ENCODE measurements around the gene SPINT3.

Gene SPINT3

GRCh38 chr20:45515147-45515913 lies at the start of gene SPINT3:
TSS of gene SPINT3 (minus strand) at chr20:45515622. CDS start at chr20:45515608, 14 bp downstream.
- TF ChIP-seq CTCF (IDR thresholded peaks at IDR 0.05; ENCODE audit: low read length) (no peak), EZH2phosphoT487 (IDR thresholded peaks at IDR 0.05; ENCODE audit: low read length) (no peak)
- no peaks in the 10 kb centered on the region for H3K36me3 ChIP-seq (replicated peaks; ENCODE audit: insufficient read depth, low read length)
- H4K20me1 ChIP-seq (ENCODE audit: insufficient read depth, low read length), result no peaks in the 10 kb centered on the region
- no peaks in the 10 kb centered on the region for H3K27me3 ChIP-seq (replicated peaks; ENCODE audit: insufficient read depth, low read length)
- H3K9ac ChIP-seq (ENCODE audit: low read length), result no peak within 1 kb of the TSS
- no peaks in the 10 kb centered on the region for H3K9me3 ChIP-seq (replicated peaks; ENCODE audit: insufficient read depth, low read length)
- no peak within 1 kb of the TSS for H3K4me2 ChIP-seq (ENCODE audit: low read depth, low read length)
- H3K79me2 ChIP-seq (ENCODE audit: low read length), result no peaks in the 10 kb centered on the region
- no peak within 1 kb of the TSS for H2AFZ ChIP-seq (ENCODE audit: low read length)
- H3K4me3 ChIP-seq (ENCODE audit: low read length), result no peak within 1 kb of the TSS
- no peaks in the 10 kb centered on the region for H3F3A ChIP-seq (ENCODE audit: insufficient read depth, low read length)
- H3K4me1 ChIP-seq (ENCODE audit: low read length), result no peaks in the 10 kb centered on the region
- no peak within 1 kb of the TSS for H3K27ac ChIP-seq (ENCODE audit: low read length)
- DNase-seq, result no peak
- no peaks in the 10 kb centered on the region for H3K9me2 ChIP-seq (replicated peaks; ENCODE audit: insufficient read depth, low read length)

GRCh38 chr20:45564760-45565276 lies 49.4 kb upstream of the SPINT3 start:
- Histone ChIP-seq H4K20me1 (ENCODE audit: insufficient read depth, low read length) (no peaks in the 10 kb centered on the region), H2AFZ (ENCODE audit: low read length) (no peak overlapping the region), H3F3A (ENCODE audit: insufficient read depth, low read length) (no peaks in the 10 kb centered on the region), H3K9ac (ENCODE audit: low read length) (no peak overlapping the region), H3K9me2 (replicated peaks; ENCODE audit: insufficient read depth, low read length) (no peaks in the 10 kb centered on the region), H3K4me3 (ENCODE audit: low read length) (no peak overlapping the region), H3K27ac (ENCODE audit: low read length) (no peak overlapping the region), H3K36me3 (replicated peaks; ENCODE audit: insufficient read depth, low read length) (no peaks in the 10 kb centered on the region), H3K4me2 (ENCODE audit: low read depth, low read length) (no peak overlapping the region), H3K9me3 (replicated peaks; ENCODE audit: insufficient read depth, low read length) (no peaks in the 10 kb centered on the region), H3K79me2 (ENCODE audit: low read length) (no peaks in the 10 kb centered on the region), H3K27me3 (replicated peaks; ENCODE audit: insufficient read depth, low read length) (no peaks in the 10 kb centered on the region), H3K4me1 (ENCODE audit: low read length) (no peaks in the 10 kb centered on the region)
- TF ChIP-seq CTCF (IDR thresholded peaks at IDR 0.05; ENCODE audit: low read length) (no peak), EZH2phosphoT487 (IDR thresholded peaks at IDR 0.05; ENCODE audit: low read length) (no peak), EZH2 (optimal IDR thresholded peaks at IDR 0.05; ENCODE audit: low read depth, low read length) (no peak)
- no peak for DNase-seq

GRCh38 chr20:45555198-45555597 lies 39.8 kb upstream of the SPINT3 start:
- Histone ChIP-seq H3K9me2 (replicated peaks; ENCODE audit: insufficient read depth, low read length) (no peaks in the 10 kb centered on the region), H2AFZ (ENCODE audit: low read length) (no peak overlapping the region), H3F3A (ENCODE audit: insufficient read depth, low read length) (no peaks in the 10 kb centered on the region), H3K27ac (ENCODE audit: low read length) (no peak overlapping the region), H3K9me3 (replicated peaks; ENCODE audit: insufficient read depth, low read length) (no peaks in the 10 kb centered on the region), H4K20me1 (ENCODE audit: insufficient read depth, low read length) (no peaks in the 10 kb centered on the region), H3K36me3 (replicated peaks; ENCODE audit: insufficient read depth, low read length) (no peaks in the 10 kb centered on the region), H3K4me2 (ENCODE audit: low read depth, low read length) (no peak overlapping the region), H3K4me3 (ENCODE audit: low read length) (no peak overlapping the region), H3K9ac (ENCODE audit: low read length) (no peak overlapping the region), H3K79me2 (ENCODE audit: low read length) (no peaks in the 10 kb centered on the region), H3K27me3 (replicated peaks; ENCODE audit: insufficient read depth, low read length) (no peaks in the 10 kb centered on the region), H3K4me1 (ENCODE audit: low read length) (no peaks in the 10 kb centered on the region)
- no peak for TF ChIP-seq CTCF (IDR thresholded peaks at IDR 0.05; ENCODE audit: low read length)
- no peak for TF ChIP-seq EZH2 (optimal IDR thresholded peaks at IDR 0.05; ENCODE audit: low read depth, low read length)
- DNase-seq, result no peak

All from MM.1S (cell line).